HFF-Myc (cell line): ENCODE measurements around the gene ACR.

Experiments
- DNase-seq: peaks from one replicate; pipeline ENCODE4 v3.0.0-alpha.2; 2011; ENCODE audit warnings: low read depth; ENCODE audit errors: extremely low read depth
- H3K4me3 ChIP-seq: replicated peaks from 2 replicates; pipeline ENCODE4 v1.5.1; 2011; ENCODE audit warnings: low read depth, mild to moderate bottlenecking, control low read depth, low read length
- CTCF ChIP-seq: IDR thresholded peaks from 2 replicates; pipeline ENCODE4 v1.5.1; 2012; ENCODE audit warnings: mild to moderate bottlenecking, low read depth, low read length, control low read depth; ENCODE audit errors: missing control alignments

The ACR gene

GRCh38 chr22:50728523-50728931 lies 9.5 kb upstream of the ACR start:
- TF ChIP-seq CTCF, result no peak

GRCh38 chr22:50729391-50730012 lies 8.5 kb upstream of the ACR start:
- no peak overlapping the region for H3K4me3 ChIP-seq
- no peak for DNase-seq
- TF ChIP-seq CTCF, result no peak

More at GRCh38 chr22:50728523-50728931, 9.5 kb upstream of the ACR start:
- DNase-seq, result no peak
- no peak overlapping the region for H3K4me3 ChIP-seq

- no peak overlapping the region for H3K4me3 ChIP-seq
- DNase-seq, result no peak
- no peak for TF ChIP-seq CTCF
Observed at GRCh38 chr22:50730013-50730891, 7.8 kb upstream of the ACR start.

GRCh38 chr22:50730941-50731661 lies 6.9 kb upstream of the ACR start:
- no peak for TF ChIP-seq CTCF
- DNase-seq, result no peak
- no peak overlapping the region for H3K4me3 ChIP-seq

- H3K4me3 ChIP-seq, result no peak overlapping the region
- DNase-seq, result no peak
- TF ChIP-seq CTCF, result peak; percentile 84
Observed at GRCh38 chr22:50731811-50732624, 6.0 kb upstream of the ACR start.

GRCh38 chr22:50732681-50733080 lies 5.3 kb upstream of the ACR start:
- no peak overlapping the region for H3K4me3 ChIP-seq
- no peak for DNase-seq
- TF ChIP-seq CTCF, result no peak
